ENCODE data around the gene TMC8.

GRCh38 chr17:78103311-78103710, 27.3 kb upstream of the TMC8 start:
- TF ChIP-seq CTCF (IDR thresholded peaks at IDR 0.05; ENCODE audit: borderline replicate concordance, extremely low read depth, low read length, poor library complexity, severe bottlenecking) (no peak), EZH2 (IDR thresholded peaks at IDR 0.05; ENCODE audit: borderline replicate concordance, low read depth, low read length, severe bottlenecking) (no peak)

All from DND-41 (cell line).